Neural cell (in vitro differentiated cells): Measurements from ENCODE around the gene NKAIN2. TPM values are rescaled to one million over a fixed set of nuclear protein-coding genes. Genes with fewer than 3 reads are reported as not detected.

Experiments
- H2AFZ ChIP-seq: fragments of 200-600, 300-800 bp; sonication (generic), shearing (Covaris generic); 2 replicates; pipeline ENCODE4 v1.6.0; 2014; ENCODE audit warnings: low read depth, mild to moderate bottlenecking, antibody characterized with exemption, low read length, moderate library complexity
- H3F3A ChIP-seq: fragments of 200-600 bp; shearing (Covaris generic); 2 replicates; pipeline ENCODE4 v1.6.1; 2016; ENCODE audit warnings: mild to moderate bottlenecking, moderate library complexity, mixed read lengths, antibody characterized with exemption, low read length; ENCODE audit not compliant: insufficient read depth, poor library complexity, severe bottlenecking
- H3K27ac ChIP-seq: fragments of 200-600, 300-800 bp; sonication (generic), shearing (Covaris generic); 2 replicates; pipeline ENCODE4 v1.5.1; 2014; ENCODE audit warnings: mild to moderate bottlenecking, low read length, moderate library complexity
- H3K27me3 ChIP-seq: fragments of 300-800, 200-600 bp; sonication (generic), shearing (Covaris generic); 2 replicates; pipeline ENCODE4 v1.6.0; 2014; ENCODE audit warnings: mild to moderate bottlenecking, low read depth, low read length, moderate library complexity; ENCODE audit not compliant: insufficient read depth
- H3K36me3 ChIP-seq: fragments of 300-800, 200-600 bp; sonication (generic), shearing (Covaris generic); 2 replicates; pipeline ENCODE4 v1.5.1; 2014; ENCODE audit warnings: mild to moderate bottlenecking, antibody characterized with exemption, low read length, moderate library complexity; ENCODE audit not compliant: insufficient read depth
- H3K4me2 ChIP-seq: fragments of 300-800, 200-600 bp; sonication (generic), shearing (Covaris generic); 2 replicates; pipeline ENCODE4 v1.6.0; 2014; ENCODE audit warnings: mild to moderate bottlenecking, low read length
- H3K4me3 ChIP-seq: fragments of 300-800, 200-600 bp; sonication (generic), shearing (Covaris generic); 2 replicates; pipeline ENCODE4 v1.5.1; 2014; ENCODE audit warnings: mild to moderate bottlenecking, low read length, moderate library complexity
- H3K79me2 ChIP-seq: fragments of 200-600 bp; shearing (Covaris generic); replicated peaks from 2 replicates; pipeline ENCODE4 v1.6.0; 2014; ENCODE audit warnings: mild to moderate bottlenecking, low read length, moderate library complexity; ENCODE audit not compliant: insufficient read depth
- H3K9ac ChIP-seq: fragments of 300-800, 200-600 bp; sonication (generic), shearing (Covaris generic); 2 replicates; pipeline ENCODE4 v1.6.1; 2016; ENCODE audit warnings: mild to moderate bottlenecking, low read length, mixed read lengths
- H3K9me2 ChIP-seq: fragments of 200-600 bp; shearing (Covaris generic); 2 replicates; pipeline ENCODE4 v1.6.1; 2016; ENCODE audit warnings: mild to moderate bottlenecking, low read length, mixed read lengths; ENCODE audit not compliant: insufficient read depth
- H3K9me3 ChIP-seq: fragments of 200-600, 300-800 bp; sonication (generic), shearing (Covaris generic); 2 replicates; pipeline ENCODE4 v1.6.1; 2016; ENCODE audit warnings: mild to moderate bottlenecking, mixed run types, low read length, moderate library complexity, mixed read lengths
- H4K20me1 ChIP-seq: fragments of 200-600 bp; shearing (Covaris generic); 2 replicates; pipeline ENCODE4 v1.6.1; 2016; ENCODE audit warnings: mild to moderate bottlenecking, mixed run types; ENCODE audit not compliant: insufficient read depth
- CTCF ChIP-seq: fragments of 450-650 bp; IDR thresholded peaks from 2 replicates; pipeline ENCODE4 v1.5.1; 2014; ENCODE audit warnings: antibody characterized with exemption, mild to moderate bottlenecking, moderate library complexity; ENCODE audit not compliant: poor library complexity, severe bottlenecking
- EP300 ChIP-seq: fragments of 450-650 bp; conservative IDR thresholded peaks from 2 replicates; pipeline ENCODE4 v1.6.1; 2014; ENCODE audit warnings: antibody characterized with exemption, mild to moderate bottlenecking, moderate library complexity; ENCODE audit not compliant: poor library complexity, severe bottlenecking
- EZH2 ChIP-seq: fragments of 200-600, 300-800 bp; shearing (Covaris generic), sonication (generic); IDR thresholded peaks from 2 replicates; pipeline ENCODE4 v1.6.1; 2014; ENCODE audit warnings: antibody characterized with exemption, low read length, borderline replicate concordance, mild to moderate bottlenecking; ENCODE audit not compliant: insufficient read depth, poor library complexity, severe bottlenecking
- MXI1 ChIP-seq: fragments of 450-650 bp; conservative IDR thresholded peaks from 2 replicates; pipeline ENCODE4 v1.6.1; 2014; ENCODE audit warnings: antibody characterized with exemption, mild to moderate bottlenecking; ENCODE audit not compliant: poor library complexity, severe bottlenecking
- POLR2AphosphoS5 ChIP-seq: IDR thresholded peaks from 2 replicates; pipeline ENCODE4 v1.6.1; 2012
- RAD21 ChIP-seq: fragments of 450-650 bp; conservative IDR thresholded peaks from 2 replicates; pipeline ENCODE4 v1.6.1; 2014; ENCODE audit warnings: antibody characterized with exemption, mild to moderate bottlenecking, moderate library complexity
- SMC3 ChIP-seq: fragments of 450-650 bp; conservative IDR thresholded peaks from 2 replicates; pipeline ENCODE4 v1.6.1; 2014; ENCODE audit warnings: antibody characterized with exemption, mild to moderate bottlenecking, moderate library complexity; ENCODE audit not compliant: poor library complexity
- TAF1 ChIP-seq: IDR thresholded peaks from 2 replicates; pipeline ENCODE4 v1.6.1; 2012; ENCODE audit warnings: low read depth
- polyA plus RNA-seq: library from polyadenylated mRNA; depleted of rRNA; stranded (reverse); fragments of >200 nt; gene quantifications from 2 replicates; pipeline ENCODE4 v1.2.3, GENCODE V29; 2014
- TF ChIP-seq, protein P1 (sequence below): IDR thresholded peaks from 2 replicates; pipeline ENCODE4 v1.6.1; 2012; ENCODE audit warnings: borderline replicate concordance

NKAIN2 gene
- polyA plus RNA-seq, 1 donor from 2014 or later, result 23.2 TPM

DNA sequence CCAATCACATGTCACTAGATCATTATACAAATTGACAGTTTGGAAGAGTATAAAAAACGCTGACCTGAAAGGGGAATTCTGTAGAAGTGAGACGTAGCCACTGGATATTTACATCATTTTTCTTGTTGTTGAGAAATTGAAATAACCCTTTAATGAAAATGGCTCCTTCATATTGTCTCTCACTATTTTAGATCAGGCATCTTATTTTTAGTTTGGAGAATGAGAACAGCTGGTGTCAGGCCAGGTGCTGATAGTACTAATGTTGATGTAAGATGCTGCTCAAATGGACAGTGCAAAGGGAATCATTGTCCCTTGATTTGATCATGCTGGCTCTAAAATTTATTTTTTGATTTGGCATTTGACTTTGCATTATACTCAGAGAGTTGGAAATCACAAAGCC lies 17.4 kb downstream of the NKAIN2 start:
- no peaks in the 10 kb centered on the region for H3K9me2 ChIP-seq
- no peaks in the 10 kb centered on the region for H3K79me2 ChIP-seq
- TF ChIP-seq POLR2AphosphoS5 (no peak), CTCF (no peak), TAF1 (no peak)
- H3F3A ChIP-seq, result no peaks in the 10 kb centered on the region
- H3K9me3 ChIP-seq, result no peaks in the 10 kb centered on the region
- no peak overlapping the region for H3K9ac ChIP-seq
- H3K27me3 ChIP-seq, result no peaks in the 10 kb centered on the region
- no peak overlapping the region for H3K4me2 ChIP-seq
- no peaks in the 10 kb centered on the region for H4K20me1 ChIP-seq
- H3K36me3 ChIP-seq, result no peaks in the 10 kb centered on the region
- H3K4me3 ChIP-seq, result no peak overlapping the region
- no peak overlapping the region for H3K27ac ChIP-seq
- no peak overlapping the region for H2AFZ ChIP-seq

DNA sequence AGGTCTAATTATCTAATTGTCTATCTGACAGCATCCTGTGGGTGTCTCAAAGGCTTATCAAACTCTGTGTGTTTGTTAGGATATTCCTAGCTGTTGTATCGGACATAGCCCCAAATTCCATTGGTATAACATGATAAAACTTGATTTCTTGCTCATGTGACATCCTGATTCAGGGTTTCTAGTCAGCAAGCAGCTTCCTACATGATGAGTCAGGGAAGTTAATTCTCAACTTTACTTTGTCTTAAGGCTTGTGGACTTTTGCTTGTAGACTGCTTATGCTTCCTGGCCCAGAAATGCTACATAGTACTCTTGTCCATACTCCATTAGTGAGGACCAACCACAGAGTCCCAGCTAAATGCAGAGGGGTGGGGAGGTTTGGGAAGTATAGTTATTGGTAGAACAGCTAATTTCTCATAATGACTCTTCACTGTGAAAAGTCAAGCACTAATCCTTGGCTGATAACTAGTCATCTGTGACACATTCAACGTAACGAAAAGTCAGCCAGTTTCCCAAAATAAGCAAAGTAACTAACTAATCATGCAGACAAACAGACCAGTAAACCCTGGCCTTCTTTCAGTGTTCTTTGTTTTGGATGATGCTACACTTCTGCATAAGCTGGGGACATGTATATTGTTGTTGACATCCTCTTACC lies 25.8 kb downstream of the NKAIN2 start:
- no peaks in the 10 kb centered on the region for H4K20me1 ChIP-seq
- H3K27me3 ChIP-seq, result no peaks in the 10 kb centered on the region
- no peak overlapping the region for H3K4me2 ChIP-seq
- no peak overlapping the region for H3K27ac ChIP-seq
- no peak overlapping the region for H2AFZ ChIP-seq
- no peaks in the 10 kb centered on the region for H3K36me3 ChIP-seq
- H3K9me2 ChIP-seq, result no peaks in the 10 kb centered on the region
- H3K79me2 ChIP-seq, result no peaks in the 10 kb centered on the region
- H3K9ac ChIP-seq, result no peak overlapping the region
- no peak overlapping the region for H3K4me3 ChIP-seq
- TF ChIP-seq RAD21, result no peak
- TF ChIP-seq MXI1, result no peak
- TF ChIP-seq EZH2, result no peak
- TF ChIP-seq TAF1, result no peak
- no peak for TF ChIP-seq EP300
- TF ChIP-seq, protein P1, sequence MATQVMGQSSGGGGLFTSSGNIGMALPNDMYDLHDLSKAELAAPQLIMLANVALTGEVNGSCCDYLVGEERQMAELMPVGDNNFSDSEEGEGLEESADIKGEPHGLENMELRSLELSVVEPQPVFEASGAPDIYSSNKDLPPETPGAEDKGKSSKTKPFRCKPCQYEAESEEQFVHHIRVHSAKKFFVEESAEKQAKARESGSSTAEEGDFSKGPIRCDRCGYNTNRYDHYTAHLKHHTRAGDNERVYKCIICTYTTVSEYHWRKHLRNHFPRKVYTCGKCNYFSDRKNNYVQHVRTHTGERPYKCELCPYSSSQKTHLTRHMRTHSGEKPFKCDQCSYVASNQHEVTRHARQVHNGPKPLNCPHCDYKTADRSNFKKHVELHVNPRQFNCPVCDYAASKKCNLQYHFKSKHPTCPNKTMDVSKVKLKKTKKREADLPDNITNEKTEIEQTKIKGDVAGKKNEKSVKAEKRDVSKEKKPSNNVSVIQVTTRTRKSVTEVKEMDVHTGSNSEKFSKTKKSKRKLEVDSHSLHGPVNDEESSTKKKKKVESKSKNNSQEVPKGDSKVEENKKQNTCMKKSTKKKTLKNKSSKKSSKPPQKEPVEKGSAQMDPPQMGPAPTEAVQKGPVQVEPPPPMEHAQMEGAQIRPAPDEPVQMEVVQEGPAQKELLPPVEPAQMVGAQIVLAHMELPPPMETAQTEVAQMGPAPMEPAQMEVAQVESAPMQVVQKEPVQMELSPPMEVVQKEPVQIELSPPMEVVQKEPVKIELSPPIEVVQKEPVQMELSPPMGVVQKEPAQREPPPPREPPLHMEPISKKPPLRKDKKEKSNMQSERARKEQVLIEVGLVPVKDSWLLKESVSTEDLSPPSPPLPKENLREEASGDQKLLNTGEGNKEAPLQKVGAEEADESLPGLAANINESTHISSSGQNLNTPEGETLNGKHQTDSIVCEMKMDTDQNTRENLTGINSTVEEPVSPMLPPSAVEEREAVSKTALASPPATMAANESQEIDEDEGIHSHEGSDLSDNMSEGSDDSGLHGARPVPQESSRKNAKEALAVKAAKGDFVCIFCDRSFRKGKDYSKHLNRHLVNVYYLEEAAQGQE, result no peak
- TF ChIP-seq CTCF, result no peak
- no peak for TF ChIP-seq POLR2AphosphoS5
- TF ChIP-seq SMC3, result no peak
- no peaks in the 10 kb centered on the region for H3K9me3 ChIP-seq
- no peaks in the 10 kb centered on the region for H3F3A ChIP-seq
